Stimulated activated CD8-positive, alpha-beta memory T cell treated with anti-CD3 and anti-CD28 coated beads, Interleukin-12 subunit alpha, Interleukin-12 subunit beta, amount 100 ng/mL, for 24 hours (primary cell): Measurements from ENCODE around the gene TCF20.

Source experiments
- DNase-seq: peaks from one replicate; pipeline ENCODE4 v3.0.0-alpha.2; 2020; ENCODE audit errors: extremely low read depth

TCF20 gene

DNA sequence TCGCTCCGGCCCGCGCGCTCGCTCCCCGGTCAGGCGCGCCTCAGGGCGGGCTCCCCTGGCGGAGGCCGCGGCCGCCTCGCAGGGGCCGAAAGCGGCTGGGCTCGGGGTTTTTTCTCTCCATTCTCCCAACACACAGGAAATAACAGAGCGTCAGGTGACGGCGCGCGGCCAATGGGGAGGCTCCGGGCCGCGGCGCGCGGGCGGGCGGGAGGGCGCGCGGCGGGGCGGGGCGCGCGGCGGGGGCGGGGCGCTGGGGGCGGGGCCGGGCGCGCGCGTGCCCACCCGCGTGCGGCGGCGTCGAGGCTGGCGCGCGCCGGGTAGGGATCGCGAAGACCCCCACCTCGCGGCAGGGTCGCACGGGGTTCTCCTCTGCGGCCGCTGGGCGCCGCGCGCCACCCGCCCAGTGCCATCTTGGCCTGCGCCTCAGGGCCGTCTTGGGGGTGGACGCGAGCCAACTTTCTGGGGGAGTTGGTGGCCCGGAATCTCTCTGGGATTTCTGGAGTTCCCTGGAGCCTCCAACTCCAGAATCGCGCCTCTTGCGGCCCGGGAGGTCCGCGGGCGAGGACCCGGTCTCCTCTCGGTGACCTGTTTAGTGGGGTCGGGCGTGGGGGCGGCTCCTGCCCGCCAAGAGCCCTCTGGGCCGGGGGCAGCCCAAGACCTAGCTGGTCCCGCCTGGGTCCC lies at the start of gene TCF20:
TSS of gene TCF20 (minus strand) at position 144 of the 681 bp plus-strand sequence. CDS start 55,348 bp downstream, outside the sequence.
- peak; percentile 40 for DNase-seq

DNA sequence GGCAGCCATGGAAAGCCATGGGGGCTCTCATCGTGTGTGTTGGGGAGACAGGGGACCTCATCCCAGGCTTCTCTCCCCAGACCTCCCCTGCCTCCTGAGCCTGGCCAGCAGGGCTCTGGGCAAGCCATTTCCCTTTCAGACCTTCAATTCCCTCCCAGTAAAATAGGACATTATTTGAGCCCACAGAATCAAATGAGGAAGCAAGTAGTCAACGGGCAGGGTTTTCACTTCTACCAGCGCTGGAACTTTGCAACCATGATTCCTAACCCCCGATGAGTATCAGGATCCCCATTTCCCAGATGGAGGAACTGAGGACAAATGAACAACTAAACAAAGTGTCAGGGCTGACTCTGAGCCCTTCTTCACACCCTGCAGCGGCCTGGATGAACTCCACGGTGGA lies 48.9 kb upstream of the TCF20 start:
- DNase-seq, result no peak

DNA sequence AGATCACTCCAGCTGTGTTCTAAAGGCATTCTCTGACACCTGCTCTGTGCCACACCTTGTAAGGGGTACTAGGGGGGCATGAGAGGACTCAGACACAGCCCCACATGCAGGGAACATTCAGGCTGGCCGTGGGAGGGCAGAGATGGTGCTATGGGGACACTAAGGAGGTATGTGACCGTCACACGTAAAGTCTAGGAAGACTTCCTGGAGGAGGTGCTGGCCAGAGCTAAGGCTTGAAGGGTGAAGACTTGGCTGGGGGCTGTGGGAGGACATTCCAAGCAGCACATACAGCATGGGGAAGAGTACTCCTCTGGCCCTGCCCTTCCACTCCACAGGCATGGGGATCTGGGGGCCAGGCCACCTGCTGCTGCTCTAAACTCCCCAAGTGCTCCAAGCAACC lies 48.5 kb upstream of the TCF20 start:
- no peak for DNase-seq

DNA sequence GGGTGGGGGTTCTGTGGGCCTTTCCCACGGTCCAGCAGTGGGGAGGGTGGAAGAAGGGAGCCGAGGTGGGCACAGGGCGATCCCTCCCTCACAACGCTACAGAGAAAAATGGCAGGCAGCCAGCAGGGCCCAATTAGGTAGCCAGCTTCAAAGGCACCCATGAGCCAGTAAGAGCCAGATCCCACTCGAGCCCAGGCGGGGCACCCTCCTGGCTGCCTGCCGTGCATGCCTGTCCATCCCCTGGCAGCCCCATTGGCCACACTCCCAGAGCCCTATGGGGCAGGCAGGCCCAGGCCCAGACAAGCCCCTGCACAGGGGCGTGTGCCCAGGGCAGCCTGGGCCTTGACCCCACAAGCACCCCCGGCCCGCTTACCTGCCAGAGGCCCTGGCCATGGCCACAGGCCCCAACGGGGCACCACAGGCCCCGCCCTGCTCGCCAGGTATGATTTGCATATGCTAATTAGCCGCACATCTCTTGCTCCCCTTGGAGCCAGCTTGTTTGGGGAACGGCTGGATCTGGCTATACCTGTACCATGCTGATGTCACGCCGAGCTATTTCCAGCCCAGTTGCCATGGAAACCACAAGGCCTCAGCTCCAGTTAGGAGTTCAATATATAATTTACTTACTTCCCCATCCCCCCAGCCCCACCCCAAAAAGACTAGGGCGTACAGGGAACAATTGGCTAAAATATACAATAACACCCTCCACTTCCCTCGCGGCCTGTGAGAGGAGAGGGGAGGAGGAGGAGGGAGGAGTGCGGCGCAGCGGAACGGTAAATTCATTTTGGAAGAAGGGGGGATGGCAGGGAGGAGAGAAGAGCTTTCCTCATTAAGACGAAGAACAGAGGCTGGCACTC lies 47.5 kb upstream of the TCF20 start:
- DNase-seq, result no peak

DNA sequence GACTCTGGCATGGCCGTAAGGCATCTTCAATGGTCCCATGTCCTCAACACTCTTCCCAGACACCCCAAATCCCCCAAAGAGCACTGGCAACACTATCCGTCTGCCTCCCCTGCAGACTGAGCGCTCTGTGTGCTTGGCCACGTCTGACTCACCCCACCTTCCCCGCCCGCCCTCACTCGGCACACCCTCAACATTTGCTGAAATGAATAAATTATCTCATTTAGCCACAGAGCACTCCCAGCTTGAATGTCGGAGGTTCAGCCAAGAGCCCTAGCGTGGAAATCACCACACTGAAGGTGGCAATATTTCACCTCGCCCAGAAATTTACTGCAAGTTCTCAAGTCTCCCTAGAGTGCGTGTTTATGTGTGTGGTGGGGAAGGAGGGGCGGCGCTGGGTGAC lies 46.6 kb upstream of the TCF20 start:
- peak; percentile 30 for DNase-seq

DNA sequence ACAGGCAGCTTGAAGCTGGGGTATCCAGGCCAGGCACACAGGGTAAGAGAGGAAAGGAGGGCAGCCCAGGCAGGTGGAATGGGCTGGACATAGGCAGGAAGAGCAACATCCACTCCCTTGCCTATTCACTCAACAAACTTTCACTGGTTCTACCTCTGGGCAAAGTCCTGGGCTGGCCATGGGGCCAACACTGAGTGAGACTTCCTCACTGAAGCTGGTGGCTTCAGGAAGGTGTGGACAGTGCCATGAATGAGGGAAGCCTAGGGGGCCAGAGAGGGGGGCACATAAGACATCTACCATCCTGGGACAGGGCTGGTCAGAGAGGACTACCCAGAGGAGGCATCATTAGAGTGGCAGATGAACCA lies 44.9 kb upstream of the TCF20 start:
- no peak for DNase-seq

DNA sequence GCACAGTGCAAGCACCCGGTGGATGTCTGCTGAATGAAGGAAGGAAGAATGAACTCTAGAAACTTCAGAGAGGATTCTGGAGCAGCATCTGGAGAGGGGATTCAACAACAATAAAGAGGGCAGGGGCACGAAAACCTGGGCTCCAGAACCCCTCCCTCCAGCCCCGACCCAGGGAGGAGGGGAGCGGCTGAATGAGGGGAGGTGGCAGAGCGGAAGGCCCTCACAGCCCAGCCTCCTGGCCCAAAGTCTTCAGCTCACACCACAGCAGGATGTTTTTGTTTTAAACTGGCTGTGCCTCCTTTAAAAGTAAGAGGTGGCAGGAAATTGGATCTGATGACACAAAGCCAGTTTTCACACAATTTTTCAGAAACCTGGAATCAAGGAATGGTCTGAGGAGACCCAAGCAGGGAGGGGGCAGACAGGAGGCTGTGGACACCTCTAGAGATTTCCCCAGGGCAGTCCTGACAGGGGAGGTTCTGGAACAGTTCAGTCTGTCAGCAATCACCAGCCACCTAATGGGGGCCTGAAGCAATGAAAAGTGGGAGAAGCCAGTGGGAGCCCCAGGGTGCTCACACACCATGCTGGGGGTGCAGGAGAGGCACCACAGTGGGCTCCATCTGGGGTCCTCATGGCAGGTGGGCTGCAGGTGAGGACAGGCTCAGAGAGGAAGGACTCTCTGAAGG lies 44.4 kb upstream of the TCF20 start:
- DNase-seq, result no peak

DNA sequence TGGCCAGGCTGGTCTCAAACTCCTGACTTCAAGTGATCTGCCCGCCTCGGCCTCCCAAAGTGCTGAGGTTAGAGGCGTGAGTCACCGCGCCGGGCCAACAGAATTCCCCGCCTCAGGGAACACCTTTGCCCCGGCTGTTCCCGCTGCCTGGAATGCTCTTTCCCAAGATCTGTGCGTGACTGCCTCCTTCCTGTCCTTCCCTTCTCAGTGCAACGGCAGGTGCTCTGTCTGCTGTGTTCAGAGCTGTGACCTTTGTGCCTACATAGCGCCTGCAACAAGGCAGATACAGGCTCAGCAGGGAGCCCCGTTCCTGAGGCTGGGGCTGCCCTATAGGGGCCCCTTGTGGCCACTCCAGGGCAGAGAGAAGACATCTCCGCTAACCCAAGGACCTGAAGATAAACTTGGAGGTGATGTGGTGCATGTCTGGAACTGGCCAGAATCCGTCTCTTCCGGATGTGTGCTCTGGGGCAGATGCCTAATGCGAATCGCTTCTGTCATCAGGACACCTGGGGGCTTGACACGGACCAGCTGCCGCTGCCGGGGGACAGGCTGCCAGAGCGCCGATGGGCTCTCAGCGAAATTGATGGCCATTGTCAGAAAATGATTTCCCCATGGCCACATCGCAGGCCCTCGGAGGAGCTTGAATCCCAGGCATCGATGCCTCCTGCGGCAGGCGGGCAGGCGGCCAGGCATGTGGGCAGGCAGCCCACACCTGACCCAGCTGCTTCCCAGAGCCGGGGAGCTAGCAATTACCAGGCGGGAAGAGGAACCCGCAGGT lies 43.5 kb upstream of the TCF20 start:
- DNase-seq, result no peak

DNA sequence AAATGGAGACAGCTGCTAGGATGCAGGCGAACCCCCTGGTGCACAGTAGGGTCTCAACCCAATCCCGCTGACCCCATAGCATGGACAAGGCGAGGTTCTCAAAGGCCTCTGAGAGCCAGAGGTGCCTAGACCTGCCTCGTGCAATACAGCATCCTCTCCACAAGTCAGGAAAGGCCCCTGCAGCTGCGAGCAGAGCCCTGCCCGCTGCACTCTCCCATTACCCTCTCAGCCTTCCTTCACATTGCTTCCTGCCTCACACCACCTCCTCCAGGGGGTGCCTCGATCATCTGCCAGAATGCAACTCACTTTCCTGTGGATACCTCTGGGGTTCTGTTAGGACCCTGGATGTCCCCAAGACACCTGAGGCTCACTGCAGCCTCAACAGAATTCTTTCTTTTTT lies 42.8 kb upstream of the TCF20 start:
- DNase-seq, result no peak

DNA sequence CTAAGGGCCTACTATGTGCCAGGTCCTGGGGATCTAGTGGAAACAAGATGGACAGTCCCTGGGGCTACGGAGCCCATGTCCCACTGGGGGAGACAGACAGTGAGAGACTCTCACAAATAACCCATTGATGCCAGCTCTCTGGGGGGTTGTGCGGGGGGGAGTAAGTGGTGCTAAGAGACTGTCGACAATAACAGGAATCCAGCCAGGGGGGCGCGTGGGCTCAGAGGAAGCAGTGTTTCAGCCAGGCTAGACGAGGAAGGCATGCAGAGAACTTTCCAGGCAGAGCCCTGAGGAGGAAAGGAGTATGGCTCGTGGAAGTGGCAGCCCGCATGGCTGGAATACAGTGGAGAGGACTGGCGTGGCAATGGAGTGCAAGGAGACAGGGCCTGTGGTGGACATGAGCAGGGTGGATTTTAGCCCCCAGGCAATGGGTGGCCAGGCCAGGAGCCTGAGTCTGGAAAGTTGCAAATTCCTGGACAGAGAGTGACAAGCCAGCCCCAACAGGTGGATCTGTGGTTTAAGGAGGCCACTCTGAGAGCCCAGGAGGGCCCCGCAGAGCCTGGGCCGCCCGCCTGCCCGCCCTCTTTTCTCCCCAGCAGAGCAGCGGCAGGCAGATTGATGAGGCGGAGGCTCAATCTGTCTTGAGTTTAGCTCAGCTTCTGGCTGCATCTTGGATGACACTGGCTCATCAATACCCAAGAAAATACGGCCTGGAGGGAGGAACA lies 40.0 kb upstream of the TCF20 start:
- no peak for DNase-seq

DNA sequence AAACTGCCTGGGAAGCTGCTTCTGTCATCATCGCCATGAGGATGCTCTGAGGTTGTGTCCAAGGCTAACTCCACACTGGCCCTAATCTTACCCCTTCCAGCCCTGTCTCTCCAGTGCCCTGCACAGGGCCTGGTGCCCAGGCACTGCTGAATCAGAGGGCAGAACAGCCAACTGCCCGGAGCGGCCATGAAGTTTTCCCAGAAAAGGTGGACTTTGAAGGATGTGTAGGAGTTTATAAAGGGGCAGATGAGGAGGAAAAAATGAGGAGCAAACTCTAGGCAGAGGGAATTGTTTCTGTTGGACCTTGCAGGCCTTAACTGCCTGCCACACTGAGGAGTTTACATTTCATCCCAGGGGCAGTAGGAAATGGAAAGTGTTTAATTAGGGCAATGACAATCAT lies 39.4 kb upstream of the TCF20 start:
- no peak for DNase-seq

DNA sequence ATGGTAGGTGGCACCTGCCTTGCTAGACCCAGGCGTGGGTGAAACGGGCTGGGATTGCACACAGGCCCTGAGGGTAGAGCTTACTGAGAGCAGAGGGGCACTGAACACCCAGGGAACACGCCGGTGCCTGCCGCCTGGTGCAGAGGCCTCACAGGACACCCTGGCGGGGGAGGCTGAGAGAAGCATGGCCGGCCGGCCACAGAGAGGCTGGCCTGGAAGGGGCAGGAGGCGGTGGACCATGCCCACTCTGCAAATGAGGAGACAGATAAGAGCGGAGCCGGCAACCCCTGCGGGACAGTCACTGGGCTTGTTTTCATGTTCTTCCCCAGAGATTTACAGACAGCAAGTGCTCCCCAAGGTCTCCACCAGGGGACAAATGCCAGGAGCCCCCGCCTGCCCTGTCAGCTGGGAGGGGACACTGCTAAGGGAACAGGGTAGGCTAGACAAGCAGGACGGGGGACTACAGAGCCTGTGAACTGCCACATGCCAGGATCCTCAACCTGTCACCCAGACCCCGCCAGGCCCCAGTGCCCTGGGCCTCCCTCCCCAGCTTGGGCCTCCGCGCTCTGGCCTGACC lies 38.5 kb upstream of the TCF20 start:
- no peak for DNase-seq

DNA sequence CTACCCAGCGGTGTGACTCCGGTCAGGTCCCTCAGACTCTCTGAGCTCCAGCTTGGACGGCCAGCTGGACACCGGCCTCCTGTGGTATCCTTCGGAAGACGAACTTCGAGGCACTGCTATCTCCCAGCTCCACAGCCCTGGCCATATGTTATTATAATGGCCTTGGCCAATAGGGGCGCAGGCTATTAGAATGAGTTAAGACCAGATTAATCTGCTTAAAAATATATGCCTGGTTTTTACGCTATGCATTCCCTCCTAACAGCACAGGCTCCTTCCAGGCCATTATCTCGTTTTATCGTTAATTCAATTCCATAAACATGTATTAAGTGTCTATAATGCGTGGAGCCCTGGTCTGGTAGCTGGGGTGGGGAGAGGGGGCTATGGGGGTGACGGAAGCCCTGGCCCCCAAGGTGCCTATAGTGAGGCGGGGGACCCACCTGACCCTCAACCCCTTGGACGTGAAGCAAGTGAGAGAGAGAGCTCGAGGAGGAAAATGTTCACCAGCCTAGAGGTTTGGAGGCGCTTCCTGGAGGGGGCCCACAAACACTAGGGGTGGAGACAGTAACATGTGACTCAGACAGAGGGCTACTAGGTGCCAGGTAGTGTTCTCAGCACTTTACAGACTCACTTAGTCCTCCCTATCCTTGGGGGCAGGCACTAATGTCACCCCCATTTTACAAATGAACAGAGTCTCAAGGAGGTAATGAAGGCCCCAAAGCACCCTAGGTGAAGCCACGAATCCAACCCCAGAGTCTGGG lies 37.5 kb upstream of the TCF20 start:
- no peak for DNase-seq

DNA sequence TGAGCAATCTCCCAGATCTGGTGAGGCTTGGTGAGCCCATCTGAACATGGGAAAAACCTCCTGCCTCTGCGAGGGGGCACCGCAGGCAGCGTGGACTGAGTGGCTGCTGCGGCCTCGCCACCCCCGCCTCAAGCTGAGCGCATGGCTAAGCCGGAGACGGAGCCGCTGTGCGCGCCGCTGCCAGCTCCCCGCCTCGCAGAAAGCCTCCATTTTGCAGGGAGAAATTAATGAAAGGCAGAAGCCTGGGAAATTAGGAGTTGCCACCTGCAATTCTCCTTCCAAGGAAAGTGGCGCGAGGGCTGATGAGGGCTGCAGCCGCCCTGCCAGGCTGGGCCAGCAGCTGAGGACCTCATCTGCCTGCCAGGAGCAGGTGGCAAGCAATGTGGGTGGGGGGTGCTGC lies 35.6 kb upstream of the TCF20 start:
- no peak for DNase-seq

DNA sequence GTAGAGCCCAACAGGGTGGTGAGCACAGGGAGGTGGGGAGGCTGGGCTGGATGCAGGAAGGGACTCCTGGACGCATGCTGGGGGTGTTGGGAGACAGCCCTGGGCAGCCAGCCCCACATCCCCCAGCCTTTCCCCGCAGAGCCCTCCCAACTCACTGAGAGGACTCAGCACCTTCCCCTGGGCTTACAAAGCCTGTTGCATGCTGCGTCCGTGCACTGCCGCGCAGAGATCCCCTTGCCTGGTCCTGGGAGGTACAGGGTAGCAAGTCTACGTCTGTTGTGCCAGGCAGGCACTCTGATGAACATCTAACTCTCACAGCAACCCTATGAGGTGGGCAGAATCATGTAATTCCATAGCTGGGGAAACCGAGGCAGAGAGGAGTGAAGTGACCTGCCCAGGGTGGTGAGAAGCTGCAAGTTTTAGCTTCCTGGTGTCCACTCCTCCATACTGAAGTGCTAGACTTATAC lies 33.9 kb upstream of the TCF20 start:
- no peak for DNase-seq

DNA sequence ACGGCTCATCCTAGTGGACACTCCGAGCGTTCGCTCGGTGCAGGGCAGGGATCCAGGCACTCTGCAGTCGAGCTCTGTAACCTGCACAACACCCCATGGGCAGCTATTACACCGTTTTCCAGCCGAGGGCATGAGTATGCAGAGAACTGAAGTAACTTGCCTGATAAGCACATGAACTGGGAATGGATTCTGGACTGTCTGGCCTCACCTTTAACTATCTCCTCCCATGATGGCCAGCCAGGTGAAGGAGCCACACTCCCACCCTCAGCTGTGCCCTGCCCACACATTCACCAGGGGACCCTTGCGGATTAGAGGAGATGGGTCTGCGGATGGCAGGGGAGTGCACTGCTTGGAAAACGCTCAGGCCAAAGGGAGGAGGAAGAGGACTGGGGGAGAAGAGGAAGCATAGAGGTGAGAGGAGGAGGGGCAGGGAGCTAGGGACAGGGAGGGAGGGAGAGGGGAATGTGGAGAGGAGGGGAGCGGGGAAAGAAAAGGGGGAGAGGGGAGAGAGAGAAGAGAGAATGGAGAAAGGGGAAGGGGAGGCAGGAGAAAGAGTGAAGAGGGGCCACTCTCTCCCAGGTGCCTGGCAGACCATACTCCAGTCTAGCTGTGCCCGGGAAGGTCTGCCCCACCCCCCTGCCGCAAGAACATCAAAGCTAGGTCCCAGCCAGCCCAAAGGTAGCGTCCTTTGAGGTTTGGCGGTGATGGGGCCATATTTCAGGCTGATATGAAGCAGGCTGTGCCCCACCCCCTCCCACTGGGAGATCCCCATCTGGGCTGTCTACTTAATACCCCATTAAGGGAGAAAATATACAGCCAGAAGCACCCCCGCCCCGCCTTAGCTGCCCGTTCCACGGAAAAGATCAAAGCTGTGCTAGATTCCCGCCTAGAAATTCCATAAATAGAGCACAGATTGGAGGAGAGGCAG lies 33.2 kb upstream of the TCF20 start:
- no peak for DNase-seq

DNA sequence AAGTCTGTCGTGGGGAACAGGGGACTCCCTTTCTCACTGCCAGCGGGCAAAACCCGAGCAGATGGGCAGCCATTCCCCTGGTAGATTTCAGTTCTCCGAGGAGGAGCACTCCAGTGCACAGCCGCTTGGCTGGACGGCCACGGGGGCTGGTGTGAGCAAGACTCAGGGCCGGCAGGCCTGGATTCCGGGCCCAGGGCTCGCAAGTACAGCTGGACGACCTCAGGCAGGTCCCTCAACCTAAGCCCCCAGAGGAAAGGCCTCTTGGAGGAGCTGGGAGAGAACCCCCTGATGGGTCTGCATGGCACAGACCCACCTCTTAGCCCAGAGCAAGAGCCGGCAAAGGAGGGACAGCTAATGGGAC lies 31.3 kb upstream of the TCF20 start:
- DNase-seq, result no peak

DNA sequence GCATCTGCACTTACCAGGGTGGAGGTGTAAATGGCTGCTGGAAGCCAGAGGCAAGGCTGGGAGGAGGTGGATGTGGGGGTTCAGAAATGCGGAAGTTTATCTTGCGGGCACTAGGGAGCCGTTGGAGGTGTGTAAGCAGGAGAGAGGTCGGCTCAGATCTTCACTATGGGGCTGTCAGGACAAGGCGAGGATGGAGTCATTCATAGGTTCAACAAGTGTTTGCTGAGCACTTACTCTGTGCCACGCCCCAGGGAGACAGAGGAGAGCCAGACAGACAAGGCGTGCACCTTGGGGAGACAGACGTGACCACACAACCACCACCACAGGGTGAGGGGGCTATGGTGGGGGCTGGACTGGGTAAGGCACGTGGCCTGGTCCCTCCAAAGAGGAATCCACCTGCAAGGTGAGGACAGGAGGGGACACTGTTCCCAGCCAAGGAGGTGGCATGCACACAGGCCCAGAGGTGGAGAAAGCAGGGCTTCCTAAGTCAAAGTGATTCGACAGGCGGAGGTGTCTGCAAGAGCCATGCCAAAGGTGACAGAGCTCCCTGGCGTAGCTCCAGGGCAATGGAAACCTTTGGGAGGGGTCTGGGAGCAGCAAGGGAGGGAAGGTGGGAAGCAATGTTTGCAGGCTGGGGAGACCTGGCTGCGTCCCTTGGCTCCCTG lies 30.8 kb upstream of the TCF20 start:
- no peak for DNase-seq
